IPS-18c (cell line): Measurements from ENCODE around the gene VPS26A.
"Not testable (repeated sequence)": the region's sequence is repeated elsewhere in the genome, so short reads cannot be mapped to it uniquely, and the experiment has no call there.

Experiments
- H3K4me3 ChIP-seq: 2 replicates; pipeline ENCODE4 v1.7.0; 2013; ENCODE audit warnings: low read depth, mild to moderate bottlenecking, low read length, moderate library complexity; ENCODE audit not compliant: insufficient read depth
- H3K9me3 ChIP-seq: one replicate; pipeline ENCODE4 v1.6.1; 2013; ENCODE audit warnings: mild to moderate bottlenecking, low read length, moderate library complexity; ENCODE audit not compliant: control insufficient read depth, insufficient read depth

The VPS26A gene

GRCh38 chr10:69097729-69098128, 26.2 kb upstream of the VPS26A start:
- Histone ChIP-seq H3K4me3 (no peak overlapping the region), H3K9me3 (no peaks in the 10 kb centered on the region)

- H3K9me3 ChIP-seq: no peaks in the 10 kb centered on the region
- no peak overlapping the region for H3K4me3 ChIP-seq
Measured at GRCh38 chr10:69100136-69100872, 23.7 kb upstream of the VPS26A start.

GRCh38 chr10:69101451-69102095, 22.4 kb upstream of the VPS26A start:
- no peak overlapping the region for H3K4me3 ChIP-seq
- H3K9me3 ChIP-seq: no peaks in the 10 kb centered on the region

GRCh38 chr10:69102440-69102839, 21.5 kb upstream of the VPS26A start:
- no peak overlapping the region for H3K4me3 ChIP-seq

GRCh38 chr10:69103784-69104183, 20.2 kb upstream of the VPS26A start:
- H3K9me3 ChIP-seq: no peaks in the 10 kb centered on the region
- H3K4me3 ChIP-seq: no peak overlapping the region

More at GRCh38 chr10:69102440-69102839, 21.5 kb upstream of the VPS26A start:
- no peaks in the 10 kb centered on the region for H3K9me3 ChIP-seq

GRCh38 chr10:69104994-69105790, 18.8 kb upstream of the VPS26A start:
- H3K9me3 ChIP-seq: no peaks in the 10 kb centered on the region
- no peak overlapping the region for H3K4me3 ChIP-seq

GRCh38 chr10:69107176-69107490, 16.8 kb upstream of the VPS26A start:
- no peak overlapping the region for H3K4me3 ChIP-seq

GRCh38 chr10:69107699-69108098, 16.3 kb upstream of the VPS26A start:
- Histone ChIP-seq H3K4me3 (no peak overlapping the region), H3K9me3 (no peaks in the 10 kb centered on the region)

More at GRCh38 chr10:69107176-69107490, 16.8 kb upstream of the VPS26A start:
- no peaks in the 10 kb centered on the region for H3K9me3 ChIP-seq

- Histone ChIP-seq H3K9me3 (no peaks in the 10 kb centered on the region), H3K4me3 (no peak overlapping the region)
Measured at GRCh38 chr10:69119896-69120295, 4.1 kb upstream of the VPS26A start.

- peak overlapping the region; percentile 68 for H3K4me3 ChIP-seq
Measured at GRCh38 chr10:69123306-69123746, 652 bp upstream of the VPS26A start.

GRCh38 chr10:69124563-69125268, 738 bp downstream of the VPS26A start:
- Histone ChIP-seq H3K4me3 (peak overlapping the region; percentile 83), H3K9me3 (no peaks in the 10 kb centered on the region)

More at GRCh38 chr10:69123306-69123746, 652 bp upstream of the VPS26A start:
- no peaks in the 10 kb centered on the region for H3K9me3 ChIP-seq

GRCh38 chr10:69125554-69125953, 1.6 kb downstream of the VPS26A start:
- H3K4me3 ChIP-seq: no peak overlapping the region
- no peaks in the 10 kb centered on the region for H3K9me3 ChIP-seq

- Histone ChIP-seq H3K4me3 (no peak overlapping the region), H3K9me3 (no peaks in the 10 kb centered on the region)
Measured at GRCh38 chr10:69130251-69130650, 6.3 kb downstream of the VPS26A start.

- Histone ChIP-seq H3K9me3 (no peaks in the 10 kb centered on the region), H3K4me3 (no peak overlapping the region)
Measured at GRCh38 chr10:69139961-69140360, 16.0 kb downstream of the VPS26A start.

- Histone ChIP-seq H3K9me3 (no peaks in the 10 kb centered on the region), H3K4me3 (no peak overlapping the region)
Measured at GRCh38 chr10:69141304-69141703, 17.3 kb downstream of the VPS26A start.

GRCh38 chr10:69142074-69142473, 18.1 kb downstream of the VPS26A start:
- not testable (repeated sequence) for H3K4me3 ChIP-seq, H3K9me3 ChIP-seq

- Histone ChIP-seq H3K9me3 (no peaks in the 10 kb centered on the region), H3K4me3 (no peak overlapping the region)
Measured at GRCh38 chr10:69142983-69143382, 19.0 kb downstream of the VPS26A start.
